ENCODE results near the gene XDH.

DNA sequence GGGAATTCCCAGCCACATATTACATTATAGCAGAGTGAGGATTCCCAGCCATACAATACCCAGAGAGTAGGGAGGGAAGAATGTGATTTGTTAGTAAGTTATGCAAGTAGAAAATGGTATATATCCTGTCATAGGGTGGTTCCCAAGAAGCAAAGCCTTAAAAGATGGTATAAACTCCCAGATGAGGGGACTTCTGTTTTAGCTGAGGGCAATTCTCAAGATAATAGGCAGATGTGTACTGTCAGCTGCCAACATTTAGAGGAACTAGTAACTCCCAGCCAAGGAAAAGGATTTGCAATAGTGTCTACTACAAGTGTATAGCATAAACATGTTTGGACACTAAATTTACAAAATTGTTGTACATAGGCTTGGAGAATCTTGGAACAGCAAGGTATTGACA lies 86.5 kb downstream of the XDH start:
- TF ChIP-seq, protein P1, sequence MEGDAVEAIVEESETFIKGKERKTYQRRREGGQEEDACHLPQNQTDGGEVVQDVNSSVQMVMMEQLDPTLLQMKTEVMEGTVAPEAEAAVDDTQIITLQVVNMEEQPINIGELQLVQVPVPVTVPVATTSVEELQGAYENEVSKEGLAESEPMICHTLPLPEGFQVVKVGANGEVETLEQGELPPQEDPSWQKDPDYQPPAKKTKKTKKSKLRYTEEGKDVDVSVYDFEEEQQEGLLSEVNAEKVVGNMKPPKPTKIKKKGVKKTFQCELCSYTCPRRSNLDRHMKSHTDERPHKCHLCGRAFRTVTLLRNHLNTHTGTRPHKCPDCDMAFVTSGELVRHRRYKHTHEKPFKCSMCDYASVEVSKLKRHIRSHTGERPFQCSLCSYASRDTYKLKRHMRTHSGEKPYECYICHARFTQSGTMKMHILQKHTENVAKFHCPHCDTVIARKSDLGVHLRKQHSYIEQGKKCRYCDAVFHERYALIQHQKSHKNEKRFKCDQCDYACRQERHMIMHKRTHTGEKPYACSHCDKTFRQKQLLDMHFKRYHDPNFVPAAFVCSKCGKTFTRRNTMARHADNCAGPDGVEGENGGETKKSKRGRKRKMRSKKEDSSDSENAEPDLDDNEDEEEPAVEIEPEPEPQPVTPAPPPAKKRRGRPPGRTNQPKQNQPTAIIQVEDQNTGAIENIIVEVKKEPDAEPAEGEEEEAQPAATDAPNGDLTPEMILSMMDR (IDR thresholded peaks at IDR 0.05) = no peak
- TF ChIP-seq EZH2 (IDR thresholded peaks at IDR 0.05) = no peak
- no peak for TF ChIP-seq EZH2phosphoT487 (IDR thresholded peaks at IDR 0.05)
